B cell (primary cell): Measurements from ENCODE around the gene GTF2IRD1.

Experiments
- CTCF ChIP-seq: fragments of 200-600 bp; IDR thresholded peaks from one replicate; pipeline ENCODE4 v1.8.0; 2022; ENCODE audit warnings: antibody characterized with exemption, mild to moderate bottlenecking
- EZH2 ChIP-seq: IDR thresholded peaks from 2 replicates; pipeline ENCODE4 v1.6.1; 2012; ENCODE audit warnings: borderline replicate concordance, low read depth, mild to moderate bottlenecking, moderate library complexity, low read length; ENCODE audit not compliant: insufficient read depth, poor library complexity, severe bottlenecking

- TF ChIP-seq CTCF (no peak), EZH2 (no peak)
Measured at GRCh38 chr7:74466196-74466813, 12.6 kb downstream of the GTF2IRD1 start.
